Endothelial cell of umbilical vein (primary cell): ENCODE data around the gene RALGPS1. TPM values are rescaled to one million over a fixed set of nuclear protein-coding genes. Genes with fewer than 3 reads are reported as not detected.

ENCODE experiments used
- BruUV-seq: library from RNA; stranded (reverse); fragments of 400-500 nt; replicated peaks from 2 replicates; lab custom pipeline; 2021; lab: Mats Ljungman, UMichigan
- CTCF ChIA-PET: fragments of 300-600, 350-600 bp; sonication (Branson Sonifier 250); formaldehyde crosslinking; loops from one replicate; lab custom pipeline; 2021; ENCODE audit warnings: antibody characterized with exemption, inconsistent platforms; lab: Charles Lee
- POLR2A ChIA-PET: fragments of 300-600, 350-600 bp; sonication (Branson Sonifier 250); formaldehyde crosslinking; loops from one replicate; lab custom pipeline; 2021; ENCODE audit warnings: antibody characterized with exemption, inconsistent platforms; lab: Charles Lee
- DNase-seq: peaks from one replicate; pipeline ENCODE4 v3.0.0-alpha.2; 2011; ENCODE audit warnings: low read depth, low spot score
- FAIRE-seq: peaks from 2 replicates; lab custom pipeline; 2011; peaks lifted over from hg19 to GRCh38; lab: Jason Lieb, UNC
- H2AFZ ChIP-seq: 2 replicates; pipeline ENCODE4 v1.6.0; 2012; ENCODE audit warnings: low read depth, low read length, control low read depth, inconsistent platforms
- H3K27ac ChIP-seq: 2 replicates; pipeline ENCODE4 v1.5.1; 2011; ENCODE audit warnings: low read depth, mild to moderate bottlenecking, control low read depth, low read length, moderate library complexity; ENCODE audit not compliant: insufficient read depth
- H3K27me3 ChIP-seq, 2 experiments: 2 replicates each; pipeline versions ENCODE4 v1.6.0 to v1.6.1; 2011; ENCODE audit warnings: low read length in 2 of 2, mixed read lengths in 1 of 2; ENCODE audit not compliant: control insufficient read depth in 2 of 2, insufficient read depth in 2 of 2
- H3K36me3 ChIP-seq, 2 experiments: 2 replicates in 1 of 2; 3 replicates in 1 of 2; pipeline ENCODE4 v1.5.1; 2011; ENCODE audit warnings: low read length in 2 of 2, mild to moderate bottlenecking in 1 of 2, moderate library complexity in 1 of 2; ENCODE audit not compliant: control insufficient read depth in 2 of 2, insufficient read depth in 2 of 2; ENCODE audit errors: extremely low read depth in 1 of 2
- H3K4me1 ChIP-seq: 3 replicates; pipeline ENCODE4 v1.5.1; 2011; ENCODE audit warnings: mild to moderate bottlenecking, low read length; ENCODE audit not compliant: control insufficient read depth, insufficient read depth; ENCODE audit errors: extremely low read depth
- H3K4me2 ChIP-seq: 2 replicates; pipeline ENCODE4 v1.6.1; 2011; ENCODE audit warnings: low read length, control low read depth, mixed read lengths; ENCODE audit not compliant: insufficient read depth
- H3K4me3 ChIP-seq, 3 experiments: fragments of 200-600 bp in 1 of 3; sonication (generic), shearing (Covaris generic) in 1 of 3; replicated peaks in 1 of 3; 2 replicates each; pipeline ENCODE4 v1.5.1; 2011 to 2016; ENCODE audit warnings: control low read depth in 3 of 3, low read length in 3 of 3, mild to moderate bottlenecking in 2 of 3, inconsistent platforms in 1 of 3, low read depth in 1 of 3, moderate library complexity in 1 of 3; ENCODE audit not compliant: insufficient read depth in 1 of 3
- H3K79me2 ChIP-seq: 2 replicates; pipeline ENCODE4 v1.6.0; 2012; ENCODE audit warnings: low read length, inconsistent platforms; ENCODE audit not compliant: control insufficient read depth, insufficient read depth
- H3K9ac ChIP-seq: replicated peaks from 2 replicates; pipeline ENCODE3; 2011; ENCODE audit warnings: low read length, control low read depth; ENCODE audit not compliant: insufficient read depth; ENCODE audit errors: extremely low read depth
- H3K9me1 ChIP-seq: replicated peaks from 3 replicates; pipeline ENCODE4 v1.6.0; 2011; ENCODE audit warnings: mild to moderate bottlenecking, low read length; ENCODE audit not compliant: control insufficient read depth, insufficient read depth; ENCODE audit errors: extremely low read depth
- H3K9me3 ChIP-seq: replicated peaks from 2 replicates; pipeline ENCODE4 v1.5.1; 2012; ENCODE audit warnings: low read length, inconsistent platforms; ENCODE audit not compliant: control insufficient read depth, insufficient read depth
- H4K20me1 ChIP-seq: replicated peaks from 2 replicates; pipeline ENCODE3; 2011; ENCODE audit warnings: mild to moderate bottlenecking, low read length; ENCODE audit not compliant: control insufficient read depth, insufficient read depth; ENCODE audit errors: extremely low read depth
- CTCF ChIP-seq, 2 donors: IDR thresholded peaks; 1 replicate in 1 of 2; 2 replicates in 1 of 2; pipeline ENCODE4 v1.5.1; 2011; ENCODE audit warnings: low read length in 2 of 2, mild to moderate bottlenecking in 2 of 2, moderate library complexity in 2 of 2, control low read depth in 1 of 2, inconsistent platforms in 1 of 2, low read depth in 1 of 2; ENCODE audit not compliant: insufficient read depth in 1 of 2; ENCODE audit errors: extremely low read depth in 1 of 2
- EZH2 ChIP-seq: IDR thresholded peaks from 2 replicates; pipeline ENCODE4 v1.6.1; 2012; ENCODE audit warnings: borderline replicate concordance, low read depth, mild to moderate bottlenecking, moderate library complexity, low read length, inconsistent platforms; ENCODE audit not compliant: severe bottlenecking
- FOS ChIP-seq: IDR thresholded peaks from 2 replicates; pipeline ENCODE4 v1.6.1; 2011; ENCODE audit warnings: mild to moderate bottlenecking, low read length, moderate library complexity, borderline replicate concordance; ENCODE audit not compliant: insufficient read depth
- GATA2 ChIP-seq: IDR thresholded peaks from 2 replicates; pipeline ENCODE4 v1.7.0; 2011; ENCODE audit warnings: low read depth, mild to moderate bottlenecking, moderate library complexity, mixed read lengths, low read length; ENCODE audit not compliant: insufficient read length, insufficient read depth
- JUN ChIP-seq: IDR thresholded peaks from 2 replicates; pipeline ENCODE4 v1.6.1; 2011; ENCODE audit warnings: borderline replicate concordance, low read depth; ENCODE audit not compliant: insufficient read length, insufficient read depth
- MAX ChIP-seq: IDR thresholded peaks from 2 replicates; pipeline ENCODE4 v1.6.1; 2011; ENCODE audit not compliant: insufficient read depth, insufficient read length
- MYC ChIP-seq: IDR thresholded peaks from one replicate; pipeline ENCODE4 v1.6.1; 2011; ENCODE audit warnings: mild to moderate bottlenecking, low read depth, low read length
- POLR2A ChIP-seq: IDR thresholded peaks from 2 replicates; pipeline ENCODE4 v1.6.1; 2012; ENCODE audit warnings: low read depth, mild to moderate bottlenecking, control low read depth, low read length
- POLR2AphosphoS5 ChIP-seq: IDR thresholded peaks from 2 replicates; pipeline ENCODE4 v1.6.1; 2012; ENCODE audit warnings: low read depth, mild to moderate bottlenecking, control low read depth, low read length, moderate library complexity; ENCODE audit not compliant: insufficient read depth
- dilution Hi-C: fragments of 300-500 bp; cut with MboI; formaldehyde crosslinking; loops from one replicate; pipeline ENCODE4 v1.15.0; 2019; ENCODE audit warnings: low sequenced_read_pairs; ENCODE audit not compliant: extremely low pct_ligation_motif_present
- intact Hi-C: fragments of 100-400 bp; cut with micrococcal nuclease; formaldehyde crosslinking; loops from one replicate; pipeline ENCODE4 v1.10.0; 2022
- polyA plus RNA-seq, 4 experiments: library from polyadenylated mRNA; depleted of rRNA in 3 of 4; stranded (reverse) in 3 of 4; unstranded in 1 of 4; fragments of >200 nt; gene quantifications; 2 replicates each; pipeline versions ENCODE4 v1.2.1 to v1.2.3, GENCODE V29; 2011 to 2012; ENCODE audit warnings: missing spikeins in 1 of 4
- total RNA-seq: library from RNA; stranded (reverse); gene quantifications from 2 replicates; pipeline ENCODE4 v1.2.3, GENCODE V29; 2021

RALGPS1 gene
- total and polyA plus RNA-seq, 2 donors (not counting 3 experiments of a cell fraction or from before 2014, with no cell fraction given), result 3.8 to 5.5 TPM

- Histone ChIP-seq H3K9me3 (no peaks in the 10 kb centered on the region), H3K27ac (no peak overlapping the region), H3K9ac (no peak overlapping the region), H2AFZ (no peak overlapping the region), H3K9me1 (no peaks in the 10 kb centered on the region), H3K79me2 (no peaks in the 10 kb centered on the region), H3K4me1 (peaks cover 14% of the 10 kb centered on the region), H3K27me3 (no peaks in the 10 kb centered on the region), H3K36me3 (no peaks in the 10 kb centered on the region), H3K4me3 (no peak overlapping the region), H4K20me1 (no peaks in the 10 kb centered on the region), H3K4me2 (no peak overlapping the region)
- intact Hi-C loops (no loop called here), dilution Hi-C loops (no loop called here)
- no peak for FAIRE-seq
- TF ChIP-seq POLR2AphosphoS5, result no peak
- no peak for TF ChIP-seq MYC
- no peak for TF ChIP-seq CTCF (IDR thresholded peaks at IDR 0.05; ENCODE audit: extremely low read depth in 1 of 2, insufficient read depth in 1 of 2, low read depth in 1 of 2, low read length in 2 of 2)
- no peak for TF ChIP-seq GATA2
- no peak for TF ChIP-seq JUN
- no peak for TF ChIP-seq FOS
- no peak for TF ChIP-seq MAX
- TF ChIP-seq POLR2A, result no peak
- TF ChIP-seq EZH2, result no peak
- no TSS peak for BruUV-seq
- ChIA-PET POLR2A (no interaction called here), CTCF (interaction anchor here (1.2 to 3.4 kb wide), 2 partner anchors 35 to 74 kb away, joined by 3 to 11 read pairs; no protein-coding TSS in a partner anchor)
- no peak for DNase-seq
Observed at GRCh38 chr9:126975327-126976220, 61.0 kb downstream of the RALGPS1 start.
